RWPE1 (cell line): ENCODE data around the gene CERS6.
A peak's percentile ranks its signal among the peaks of the same experiment; 100 is the strongest.

Source experiments
- CTCF ChIA-PET: fragments of 350-600 bp; sonication (Branson Sonifier 250); formaldehyde crosslinking; extraction: SDS; loops from one replicate; lab custom pipeline; 2021; lab: Yijun Ruan, JAX
- POLR2A ChIA-PET: fragments of 400-600 bp; formaldehyde crosslinking; extraction: SDS; loops from one replicate; lab custom pipeline; 2020; ENCODE audit warnings: antibody characterized with exemption; ENCODE audit not compliant: low non-redundant PET; lab: Yijun Ruan, JAX
- DNase-seq: peaks from one replicate; pipeline ENCODE4 v3.0.0; 2012; ENCODE audit warnings: low spot score
- H3K27ac ChIP-seq: fragments of 450-650 bp; 2 replicates; pipeline ENCODE4 v1.5.1; 2017
- CTCF ChIP-seq: fragments of 450-650 bp; conservative IDR thresholded peaks from 2 replicates; pipeline ENCODE4 v1.5.1; 2017; ENCODE audit warnings: low read depth, mild to moderate bottlenecking

Gene CERS6

DNA sequence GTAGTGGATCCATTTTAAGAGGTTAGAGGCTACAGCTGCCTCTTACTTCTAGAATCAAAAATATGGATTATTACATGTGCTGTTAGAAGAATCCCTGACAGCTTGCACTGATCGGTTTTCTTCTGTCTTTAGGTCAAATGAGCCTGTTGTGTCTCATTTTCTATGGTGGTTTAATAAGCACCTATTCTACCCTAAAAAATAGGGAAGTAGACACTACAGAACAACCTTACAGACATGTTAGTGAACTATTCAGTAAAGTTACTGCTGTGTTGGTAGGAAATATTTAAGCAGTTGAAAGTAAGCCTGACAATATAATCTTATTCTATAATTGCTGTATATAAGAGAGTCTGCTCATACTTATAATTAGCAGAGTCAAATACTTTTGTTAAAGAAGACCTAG is 177.8 kb downstream of the CERS6 start:
- ChIA-PET POLR2A (no interaction called here), CTCF (interaction anchor here (0.9 kb wide), 2 partner anchors 22 to 202 kb away, joined by 3 to 4 read pairs; no protein-coding TSS in a partner anchor)
- no peak overlapping the region for H3K27ac ChIP-seq
- no peak for DNase-seq
- no peak for TF ChIP-seq CTCF

DNA sequence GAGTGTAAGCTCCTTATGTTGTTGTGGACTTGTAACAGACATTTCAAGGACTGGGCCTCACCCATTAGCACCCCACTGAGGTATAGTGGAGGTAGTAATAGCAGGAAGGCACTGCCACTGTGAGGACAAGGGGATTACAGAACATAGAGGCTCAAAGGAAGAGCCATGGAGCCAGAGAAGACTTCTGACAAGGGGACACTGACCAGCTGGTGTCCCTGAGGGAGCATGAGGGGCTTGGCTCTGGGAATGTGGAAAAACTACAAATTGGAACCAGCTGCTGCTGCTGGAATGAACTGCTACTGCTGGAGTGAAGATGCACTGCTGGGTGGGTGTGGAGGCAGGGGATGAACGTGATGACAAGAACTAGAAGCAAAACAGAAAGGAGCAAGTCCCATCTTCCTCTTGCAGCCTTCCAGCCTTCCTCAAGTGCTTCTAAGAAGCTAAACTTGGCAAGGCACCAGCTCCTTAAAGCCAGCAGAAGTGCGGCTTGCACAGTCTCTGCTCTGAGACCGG is 179.0 kb downstream of the CERS6 start:
- no peak for DNase-seq
- no peak overlapping the region for H3K27ac ChIP-seq
- ChIA-PET POLR2A (no interaction called here), CTCF (interaction anchor here (0.6 to 1.3 kb wide), 2 partner anchors 21 to 143 kb away, joined by 3 to 4 read pairs; no protein-coding TSS in a partner anchor)
- TF ChIP-seq CTCF = no peak

GRCh38 chr2:168639018-168639417 is 182.9 kb downstream of the CERS6 start:
- no peak overlapping the region for H3K27ac ChIP-seq
- ChIA-PET CTCF (interaction anchor here (0.7 kb wide), 1 partner anchor 57 kb away, joined by 7 read pairs; no protein-coding TSS in a partner anchor), POLR2A (no interaction called here)

DNA sequence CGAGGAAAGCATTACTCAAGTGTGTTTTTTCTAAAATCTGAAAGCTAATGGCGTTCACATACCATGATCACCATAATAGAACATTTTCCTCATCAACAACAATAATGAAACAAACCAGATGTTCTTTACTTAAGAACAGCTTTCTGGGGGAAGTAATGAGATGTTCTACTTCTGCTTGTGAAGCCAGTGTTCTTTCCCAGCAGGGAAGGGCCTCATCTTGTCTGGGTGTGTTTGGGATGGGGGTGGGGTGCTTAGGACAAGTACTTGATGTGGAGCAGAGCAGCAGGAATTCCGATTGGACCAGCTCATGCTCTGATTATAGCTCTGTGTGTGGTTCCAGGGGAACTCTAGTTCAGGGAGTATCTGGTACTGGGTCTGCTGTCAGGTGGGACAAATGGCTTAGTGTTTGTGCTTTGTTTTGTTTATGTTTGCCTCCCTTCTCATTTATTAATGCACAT is 183.4 kb downstream of the CERS6 start:
- POLR2A ChIA-PET = no interaction called here
- H3K27ac ChIP-seq = no peak overlapping the region
- TF ChIP-seq CTCF = no peak
- DNase-seq = peak; percentile 25
- CTCF ChIA-PET = interaction anchor here (0.6 kb wide), 1 partner anchor 582 kb away, joined by 4 read pairs; no protein-coding TSS in a partner anchor

More at GRCh38 chr2:168639018-168639417, 182.9 kb downstream of the CERS6 start:
- no peak for TF ChIP-seq CTCF
- DNase-seq = no peak

DNA sequence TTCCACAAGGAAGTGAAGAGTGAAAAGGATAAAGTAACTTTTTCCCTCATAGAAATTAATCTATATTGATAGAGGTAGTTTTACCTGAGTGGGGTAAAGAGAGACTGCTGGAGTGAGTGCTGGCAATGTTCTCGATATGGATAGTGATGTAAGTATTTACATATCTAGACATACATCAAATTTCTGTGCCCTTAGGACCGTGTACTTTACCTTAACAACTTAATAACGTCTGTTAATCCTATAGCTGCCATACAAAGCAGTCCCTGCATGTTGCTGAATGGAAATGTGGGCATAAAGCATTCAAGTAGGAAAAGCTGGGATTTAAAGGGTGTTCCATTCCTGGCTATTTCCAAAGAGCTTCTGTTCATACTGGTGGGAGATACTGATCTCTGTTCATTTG is 184.0 kb downstream of the CERS6 start:
- no peak for DNase-seq
- CTCF ChIA-PET = interaction anchor here (0.6 kb wide), 1 partner anchor 582 kb away, joined by 4 read pairs; no protein-coding TSS in a partner anchor
- POLR2A ChIA-PET = no interaction called here
- no peak overlapping the region for H3K27ac ChIP-seq
- TF ChIP-seq CTCF = no peak

DNA sequence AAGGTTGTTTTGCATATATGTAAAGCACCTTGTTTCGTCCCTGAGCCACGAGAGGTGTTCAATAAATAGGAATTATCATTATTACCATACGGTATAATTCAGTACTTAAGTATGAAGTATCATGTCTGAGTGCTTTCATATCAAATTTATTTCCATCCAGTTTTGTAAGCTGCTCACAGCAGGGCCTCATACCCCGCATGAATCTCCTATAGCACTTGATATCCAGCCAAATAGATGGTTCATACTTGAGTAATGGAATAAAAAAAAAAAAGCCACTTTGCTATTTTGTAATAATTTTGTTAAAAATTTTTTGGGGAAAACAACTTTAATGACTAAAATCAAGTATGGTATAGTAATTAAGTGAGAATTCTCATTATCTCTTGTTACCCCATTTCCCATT is 185.6 kb downstream of the CERS6 start:
- CTCF ChIA-PET = interaction anchor here (0.6 kb wide), 1 partner anchor 1955 kb away, joined by 3 read pairs; no protein-coding TSS in a partner anchor
- no peak overlapping the region for H3K27ac ChIP-seq
- DNase-seq = no peak
- POLR2A ChIA-PET = no interaction called here
- no peak for TF ChIP-seq CTCF
